Left colon (tissue), 2 donors: ENCODE data around the gene VSIG10. TPM values are rescaled to one million over a fixed set of nuclear protein-coding genes. Genes with fewer than 3 reads are reported as not detected.
A peak's percentile ranks its signal among the peaks of the same experiment; 100 is the strongest.

Experiments used
- ATAC-seq: fragments of 200-7000 bp; cut with Tn5 transposase; one replicate; pipeline ENCODE4 v1.9.1; 2020; ENCODE audit warnings: mild to moderate bottlenecking, moderate library complexity
- DNase-seq, 2 donors: peaks; one replicate each; pipeline ENCODE4 v3.0.0-alpha.2; 2020
- intact Hi-C, 2 donors: fragments of 100-400 bp; cut with DNase I in 1 of 2; cut with micrococcal nuclease in 1 of 2; formaldehyde crosslinking; loops; one replicate each; pipeline versions ENCODE4 v1.11.2 to v1.14.0; 2022; cut with DNase I, micrococcal nuclease
- total RNA-seq, 2 donors: library from RNA; stranded (reverse); fragmentation: NEBNext Ultra II Directional; extraction: Animal tissue kit (Norgen Biotek cat#: 25700); gene quantifications; one replicate each; pipeline ENCODE4 v1.2.1, GENCODE V29; 2021
- donor health status: DM: no; HTN: no; CAD: no.
- donor health status: DM: yes; HTN: yes; CAD: no.

The VSIG10 gene
- total RNA-seq, 2 donors from 2014 or later = 86.7 to 95.7 TPM

- DNase-seq = peak in 1 of 2 donors; percentile 8
- no peak for ATAC-seq
Measured at GRCh38 chr12:118015944-118016343, 87.9 kb downstream of the VSIG10 start.

GRCh38 chr12:118015306-118015705, 88.5 kb downstream of the VSIG10 start:
- intact Hi-C loops = no loop called here
- no peak for DNase-seq
- ATAC-seq = no peak

More at GRCh38 chr12:118015944-118016343, 87.9 kb downstream of the VSIG10 start:
- intact Hi-C loops = no loop called here

Other genes with a start within 250 kb of the VSIG10 start
- gene KSR2, start 135.0 kb downstream of the VSIG10 start, total RNA-seq = 1 to 10 TPM; 1.1 to 1.6 TPM
- 1 to 10 TPM; 8.1 to 8.5 TPM for gene RFC5, start 87.3 kb downstream of the VSIG10 start, total RNA-seq
- 100 to 1,000 TPM; 119 to 144 TPM for gene WSB2, start 42.8 kb downstream of the VSIG10 start, total RNA-seq
- 100 to 1,000 TPM; 186 to 205 TPM for gene PEBP1, start 32.1 kb upstream of the VSIG10 start, total RNA-seq